Spleen (tissue), 11 donors: ENCODE data around the gene CHD2. TPM values are rescaled to one million over a fixed set of nuclear protein-coding genes. Genes with fewer than 3 reads are reported as not detected.

Source experiments
- DNase-seq: peaks from one replicate; pipeline ENCODE4 v3.0.0-alpha.2; 2020
- H3K27ac ChIP-seq, 8 donors: fragments of 200-600 bp; sonication (generic) in 7 of 8; 1 replicate in 4 of 8; 2 replicates in 4 of 8; pipeline versions ENCODE4 v1.5.0 to v1.8.0; 2016 to 2021; ENCODE audit warnings: inconsistent platforms in 4 of 8, mild to moderate bottlenecking in 4 of 8, moderate library complexity in 1 of 8
- H3K27me3 ChIP-seq, 7 donors: fragments of 200-600 bp; sonication (generic) in 6 of 7; replicated peaks in 1 of 7; 1 replicate in 4 of 7; 2 replicates in 3 of 7; pipeline versions ENCODE4 v1.5.0 to v1.8.0; 2016 to 2021; ENCODE audit warnings: inconsistent platforms in 3 of 7, mild to moderate bottlenecking in 1 of 7
- H3K36me3 ChIP-seq, 6 donors: fragments of 200-600 bp; sonication (generic) in 5 of 6; 1 replicate in 4 of 6; 2 replicates in 2 of 6; pipeline versions ENCODE4 v1.5.0 to v1.8.0; 2016 to 2021; ENCODE audit warnings: inconsistent platforms in 2 of 6
- H3K4me1 ChIP-seq, 6 donors: fragments of 200-600 bp; sonication (generic) in 5 of 6; 1 replicate in 3 of 6; 2 replicates in 3 of 6; pipeline versions ENCODE4 v1.5.0 to v1.8.0; 2016 to 2021; ENCODE audit warnings: inconsistent platforms in 3 of 6
- H3K4me3 ChIP-seq, 8 donors: fragments of 200-600 bp; sonication (generic) in 7 of 8; 1 replicate in 4 of 8; 2 replicates in 4 of 8; pipeline versions ENCODE4 v1.5.0 to v1.8.0; 2016 to 2021; ENCODE audit warnings: inconsistent platforms in 4 of 8, mild to moderate bottlenecking in 4 of 8, moderate library complexity in 2 of 8
- H3K9me3 ChIP-seq, 8 donors: fragments of 200-600 bp; sonication (generic) in 7 of 8; 1 replicate in 4 of 8; 2 replicates in 4 of 8; pipeline versions ENCODE4 v1.5.0 to v1.8.0; 2016 to 2021; ENCODE audit warnings: inconsistent platforms in 4 of 8
- POLR2A ChIP-seq, 3 donors: fragments of 450-650 bp; IDR thresholded peaks; one replicate each; pipeline ENCODE4 v1.5.1; 2017; ENCODE audit warnings: antibody characterized with exemption in 3 of 3, mild to moderate bottlenecking in 1 of 3
- POLR2AphosphoS5 ChIP-seq, 3 donors: sonication (generic); formaldehyde crosslinking; IDR thresholded peaks; one replicate each; pipeline ENCODE4 v1.5.1; 2017; ENCODE audit warnings: antibody characterized with exemption in 3 of 3
- WGBS, 5 donors: extraction: QIAGEN DNeasy Blood & Tissue Kit in 3 of 5; methylation state at CpG; one replicate each; pipeline versions ENCODE4 v1.1.5 to v1.1.7; 2013 to 2018; 5-methylcytosine and 5-hydroxymethylcytosine counted together
- intact Hi-C: fragments of 100-400 bp; cut with DNase I; formaldehyde crosslinking; loops from one replicate; pipeline ENCODE4 v1.15.0; 2023; ENCODE audit warnings: low total_unique reads
- polyA plus RNA-seq, 3 donors: library from polyadenylated mRNA; stranded (reverse); fragments of 200-250 nt; gene quantifications; one replicate each; pipeline ENCODE4 v1.2.1, GENCODE V29; 2013
- total RNA-seq, 7 donors: library from RNA; depleted of rRNA in 3 of 7; stranded (reverse); fragments of >200 nt in 3 of 7; fragmentation: NEBNext Ultra II Directional in 4 of 7; extraction: Animal tissue kit (Norgen Biotek cat#: 25700) in 4 of 7; gene quantifications; one replicate each; pipeline versions ENCODE4 v1.1.0 to v1.2.1, GENCODE V29; 2016 to 2021
- TF ChIP-seq, protein P1 (sequence below), 11 experiments: fragments of 200-600 bp in 7 of 11; fragments of 450-650 bp in 4 of 11; sonication (generic) in 4 of 11; IDR thresholded peaks in 8 of 11; conservative IDR thresholded peaks in 3 of 11; 1 replicate in 7 of 11; 2 replicates in 4 of 11; pipeline versions ENCODE4 v1.4.0 to v1.8.0; 2016 to 2021; ENCODE audit warnings: antibody characterized with exemption in 11 of 11, inconsistent platforms in 4 of 11, mild to moderate bottlenecking in 1 of 11
- donor health status: healthy with polysubstance abuse.
- donor health status: DM: no; HTN: no; CAD: no; lungs with moderate emphysema.
- donor health status: DM: no; HTN: no; CAD: no.
- donor health status: Bipolar disorder and iron deficiency.
- donor health status: healthy.
- donor health status: DM: no; HTN: no; CAD: no.
- donor health status: DM: yes; HTN: yes; CAD: no.

CHD2 gene
- total and polyA plus RNA-seq, 10 donors: 37.3 to 232 (median 170) TPM

DNA sequence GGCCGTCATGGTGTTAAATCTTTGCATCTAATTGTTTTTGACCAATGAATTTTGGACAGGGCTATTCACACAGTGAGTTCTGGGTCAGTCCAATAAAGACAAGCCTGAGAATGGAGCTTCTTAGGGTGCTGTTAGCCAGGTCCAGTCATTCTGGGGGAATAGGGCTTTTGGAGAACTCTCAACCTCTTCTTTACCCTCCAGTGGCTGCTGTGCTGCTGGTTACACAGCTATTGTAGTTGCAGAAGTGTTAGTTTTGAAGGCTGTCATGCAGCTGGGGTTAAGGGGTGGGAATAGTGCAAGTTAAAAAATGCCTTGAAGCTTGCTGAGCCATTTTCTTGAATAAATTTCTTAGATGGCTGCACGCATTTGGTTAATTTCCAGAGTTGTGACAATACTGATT, 89.9 kb downstream of the CHD2 start:
- no peak overlapping the region for H3K4me3 ChIP-seq
- peaks cover 0 to 16% (median 0%) of the 10 kb centered on the region in 6 donors for H3K4me1 ChIP-seq
- WGBS, 5 donors: 73 to 98% (median 95%) methylated on average over 2 of the region's 2 CpGs
- peaks cover 0 to 100% (median 89%) of the 10 kb centered on the region in 6 donors for H3K36me3 ChIP-seq
- TF ChIP-seq POLR2AphosphoS5 (IDR thresholded peaks at IDR 0.05): no peak
- TF ChIP-seq, protein P1, sequence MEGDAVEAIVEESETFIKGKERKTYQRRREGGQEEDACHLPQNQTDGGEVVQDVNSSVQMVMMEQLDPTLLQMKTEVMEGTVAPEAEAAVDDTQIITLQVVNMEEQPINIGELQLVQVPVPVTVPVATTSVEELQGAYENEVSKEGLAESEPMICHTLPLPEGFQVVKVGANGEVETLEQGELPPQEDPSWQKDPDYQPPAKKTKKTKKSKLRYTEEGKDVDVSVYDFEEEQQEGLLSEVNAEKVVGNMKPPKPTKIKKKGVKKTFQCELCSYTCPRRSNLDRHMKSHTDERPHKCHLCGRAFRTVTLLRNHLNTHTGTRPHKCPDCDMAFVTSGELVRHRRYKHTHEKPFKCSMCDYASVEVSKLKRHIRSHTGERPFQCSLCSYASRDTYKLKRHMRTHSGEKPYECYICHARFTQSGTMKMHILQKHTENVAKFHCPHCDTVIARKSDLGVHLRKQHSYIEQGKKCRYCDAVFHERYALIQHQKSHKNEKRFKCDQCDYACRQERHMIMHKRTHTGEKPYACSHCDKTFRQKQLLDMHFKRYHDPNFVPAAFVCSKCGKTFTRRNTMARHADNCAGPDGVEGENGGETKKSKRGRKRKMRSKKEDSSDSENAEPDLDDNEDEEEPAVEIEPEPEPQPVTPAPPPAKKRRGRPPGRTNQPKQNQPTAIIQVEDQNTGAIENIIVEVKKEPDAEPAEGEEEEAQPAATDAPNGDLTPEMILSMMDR (IDR thresholded peaks at IDR 0.05 in 8 of 11, conservative IDR thresholded peaks at IDR 0.05 in 3 of 11): no peak
- TF ChIP-seq POLR2A (IDR thresholded peaks at IDR 0.05): no peak
- H3K9me3 ChIP-seq: no peaks in the 10 kb centered on the region
- DNase-seq: no peak
- H3K27ac ChIP-seq: peak overlapping the region in 2 of 8 donors; percentile 7 to 15
- intact Hi-C loops: loop anchor here (10.0 kb wide), 1 partner anchor 45 kb away; no protein-coding TSS in a partner anchor
- H3K27me3 ChIP-seq: no peaks in the 10 kb centered on the region

DNA sequence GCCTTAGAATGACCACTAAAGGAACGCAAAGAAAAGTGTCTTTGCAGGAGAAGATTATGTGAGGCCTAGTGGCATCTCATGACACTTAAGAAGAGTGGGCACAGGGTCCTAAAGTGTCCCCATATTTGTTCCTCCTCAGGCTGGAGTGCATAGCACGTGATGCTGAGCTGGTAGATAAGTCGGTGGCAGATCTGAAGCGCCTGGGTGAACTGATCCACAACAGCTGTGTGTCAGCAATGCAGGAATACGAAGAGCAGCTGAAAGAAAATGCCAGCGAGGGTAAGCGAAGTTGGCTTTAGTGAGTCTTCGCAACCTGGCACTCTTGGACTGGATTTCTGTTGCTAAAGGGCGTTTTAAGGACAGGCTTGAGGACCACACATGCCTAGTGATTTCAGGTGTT, 92.6 kb downstream of the CHD2 start:
- intact Hi-C loops: loop anchor here (10.0 kb wide), 1 partner anchor 48 kb away; no protein-coding TSS in a partner anchor
- peaks cover 4 to 100% (median 92%) of the 10 kb centered on the region in 6 donors for H3K36me3 ChIP-seq

DNA sequence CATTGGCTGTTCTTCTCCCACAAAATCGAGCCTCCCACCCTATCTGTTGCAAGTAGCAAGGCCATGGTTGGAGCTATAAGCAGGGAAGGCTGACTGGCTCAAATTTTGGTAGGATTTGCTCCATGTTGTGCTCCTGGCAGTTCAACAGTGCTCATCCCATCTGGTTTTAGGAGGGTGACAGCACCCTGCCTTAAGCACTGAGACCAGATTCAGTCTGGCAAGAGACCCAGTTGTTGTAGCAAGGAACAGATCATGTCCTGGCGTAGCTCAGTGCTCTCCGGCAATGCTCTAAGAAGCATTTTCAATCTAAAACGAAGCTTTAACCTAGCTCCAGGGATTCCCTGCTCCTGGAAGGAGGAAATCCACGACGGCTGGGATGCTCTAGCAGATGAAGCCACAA, 97.7 kb downstream of the CHD2 start:
- WGBS, 5 donors: 93 to 96% (median 96%) methylated on average over 5 to 6 of the region's 6 CpGs
- TF ChIP-seq POLR2AphosphoS5 (IDR thresholded peaks at IDR 0.05) (no peak), POLR2A (IDR thresholded peaks at IDR 0.05) (no peak)
- TF ChIP-seq, protein P1 (IDR thresholded peaks at IDR 0.05 in 8 of 11, conservative IDR thresholded peaks at IDR 0.05 in 3 of 11): no peak
- intact Hi-C loops: loop anchor here (10.0 kb wide), 1 partner anchor 53 kb away; no protein-coding TSS in a partner anchor
- Histone ChIP-seq H3K4me3 (no peak overlapping the region), H3K36me3 (peaks cover 6 to 100% (median 98%) of the 10 kb centered on the region in 6 donors), H3K9me3 (no peaks in the 10 kb centered on the region), H3K4me1 (peaks cover 0 to 3% (median 0%) of the 10 kb centered on the region in 6 donors), H3K27ac (no peak overlapping the region), H3K27me3 (no peaks in the 10 kb centered on the region)
- no peak for DNase-seq

More for the DNA sequence above, 92.6 kb downstream of the CHD2 start:
- 85 to 97% (median 94%) methylated on average over 9 of the region's 9 CpGs for WGBS, 5 donors
- no peak for DNase-seq
- TF ChIP-seq POLR2AphosphoS5 (IDR thresholded peaks at IDR 0.05): no peak
- TF ChIP-seq POLR2A (IDR thresholded peaks at IDR 0.05): no peak
- TF ChIP-seq, protein P1 (IDR thresholded peaks at IDR 0.05 in 8 of 11, conservative IDR thresholded peaks at IDR 0.05 in 3 of 11): no peak
- Histone ChIP-seq H3K4me1 (peaks cover 0 to 16% (median 0%) of the 10 kb centered on the region in 6 donors), H3K27me3 (no peaks in the 10 kb centered on the region), H3K27ac (no peak overlapping the region), H3K9me3 (no peaks in the 10 kb centered on the region), H3K4me3 (no peak overlapping the region)

DNA sequence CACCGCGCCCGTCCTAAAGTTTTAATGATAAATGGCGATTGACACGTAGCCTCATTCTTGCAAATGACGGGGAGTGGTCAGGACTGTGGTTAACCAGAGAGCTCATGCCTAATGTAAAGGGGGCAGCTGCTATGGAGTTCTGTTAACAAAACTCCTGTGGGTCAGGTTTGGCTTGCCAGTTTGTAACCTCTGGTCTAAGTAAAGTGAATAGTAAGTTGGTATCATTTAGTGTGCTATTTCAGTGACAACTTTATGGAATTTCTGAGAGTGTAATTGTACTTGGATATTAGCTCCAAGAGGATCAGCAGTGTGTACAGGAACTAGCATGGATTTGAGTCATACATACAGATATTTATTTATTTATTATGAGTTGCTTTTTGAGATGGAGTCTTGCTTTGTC, 101.0 kb downstream of the CHD2 start:
- intact Hi-C loops: no loop called here

More for the DNA sequence above, 101.0 kb downstream of the CHD2 start:
- H3K4me1 ChIP-seq: no peaks in the 10 kb centered on the region
- WGBS, 5 donors: 87 to 98% (median 90%) methylated on average over 6 of the region's 6 CpGs
- no peak for DNase-seq
- peaks cover 6 to 100% (median 100%) of the 10 kb centered on the region in 6 donors for H3K36me3 ChIP-seq
- H3K9me3 ChIP-seq: no peaks in the 10 kb centered on the region
- no peak for TF ChIP-seq POLR2AphosphoS5 (IDR thresholded peaks at IDR 0.05)
- TF ChIP-seq, protein P1 (IDR thresholded peaks at IDR 0.05 in 8 of 11, conservative IDR thresholded peaks at IDR 0.05 in 3 of 11): no peak
- TF ChIP-seq POLR2A (IDR thresholded peaks at IDR 0.05): no peak
- no peak overlapping the region for H3K27ac ChIP-seq
- no peaks in the 10 kb centered on the region for H3K27me3 ChIP-seq
- H3K4me3 ChIP-seq: no peak overlapping the region
